IMR-90 (cell line): ENCODE measurements around the gene CIDEA. TPM values are rescaled to one million over a fixed set of nuclear protein-coding genes. Genes with fewer than 3 reads are reported as not detected.

ENCODE experiments used
- ATAC-seq: fragments of 200-7000 bp; cut with Tn5 transposase; 2 replicates; pipeline ENCODE4 v1.9.1; 2020; ENCODE audit warnings: low read depth, mild to moderate bottlenecking, moderate library complexity
- BruUV-seq: library from RNA; stranded (reverse); fragments of 400-500 nt; replicated peaks from 2 replicates; lab custom pipeline; 2021; lab: Mats Ljungman, UMichigan
- CTCF ChIA-PET: fragments of 300-600 bp; formaldehyde crosslinking; extraction: SDS; loops from one replicate; lab custom pipeline; 2021; ENCODE audit warnings: antibody characterized with exemption; lab: Yijun Ruan, JAX
- POLR2A ChIA-PET: fragments of 300-600 bp; sonication (Branson Sonifier 250); formaldehyde crosslinking; loops from one replicate; lab custom pipeline; 2022; ENCODE audit warnings: antibody characterized with exemption; ENCODE audit not compliant: unreplicated experiment; lab: Charles Lee
- DNase-seq: peaks from one replicate; pipeline ENCODE4 v3.0.0; 2013
- H2AFZ ChIP-seq: replicated peaks from 2 replicates; pipeline ENCODE3; 2013; ENCODE audit warnings: low read length, mild to moderate bottlenecking; ENCODE audit not compliant: poor library complexity
- H2AK5ac ChIP-seq: 2 replicates; pipeline ENCODE4 v1.6.1; 2013; ENCODE audit warnings: low read depth, low read length, inconsistent platforms
- H2AK9ac ChIP-seq: replicated peaks from 2 replicates; pipeline ENCODE3; 2013; ENCODE audit warnings: mild to moderate bottlenecking, low read depth, low read length, moderate library complexity; ENCODE audit not compliant: poor library complexity
- H2BK120ac ChIP-seq: 2 replicates; pipeline ENCODE4 v1.6.1; 2013; ENCODE audit warnings: low read depth, low read length, inconsistent platforms
- H2BK15ac ChIP-seq: 3 replicates; pipeline ENCODE4 v1.6.1; 2013; ENCODE audit warnings: low read depth, low read length, inconsistent platforms
- H2BK20ac ChIP-seq: 2 replicates; pipeline ENCODE4 v1.6.1; 2013; ENCODE audit warnings: low read depth, mild to moderate bottlenecking, inconsistent platforms, low read length, moderate library complexity
- H2BK5ac ChIP-seq: 2 replicates; pipeline ENCODE4 v1.6.1; 2013; ENCODE audit warnings: mild to moderate bottlenecking, low read depth, low read length, inconsistent platforms; ENCODE audit not compliant: poor library complexity, severe bottlenecking
- H3K14ac ChIP-seq: replicated peaks from 2 replicates; pipeline ENCODE4 v1.6.1; 2013; ENCODE audit warnings: low read depth, low read length, inconsistent platforms
- H3K18ac ChIP-seq: 2 replicates; pipeline ENCODE4 v1.6.1; 2013; ENCODE audit warnings: low read depth, low read length, control low read depth
- H3K23ac ChIP-seq: 2 replicates; pipeline ENCODE4 v1.6.1; 2013; ENCODE audit warnings: low read depth, low read length, inconsistent platforms
- H3K27ac ChIP-seq: 2 replicates; pipeline ENCODE4 v1.5.1; 2013; ENCODE audit warnings: mild to moderate bottlenecking, control low read depth, low read length; ENCODE audit not compliant: insufficient read depth
- H3K27me3 ChIP-seq: 2 replicates; pipeline ENCODE4 v1.6.1; 2013; ENCODE audit warnings: low read length; ENCODE audit not compliant: control insufficient read depth, insufficient read depth
- H3K36me3 ChIP-seq: 2 replicates; pipeline ENCODE4 v1.6.1; 2013; ENCODE audit warnings: low read length, mixed read lengths; ENCODE audit not compliant: control insufficient read depth, insufficient read depth
- H3K4ac ChIP-seq: 2 replicates; pipeline ENCODE4 v1.6.1; 2013; ENCODE audit warnings: low read depth, low read length, inconsistent platforms
- H3K4me1 ChIP-seq: 2 replicates; pipeline ENCODE4 v1.6.1; 2013; ENCODE audit warnings: low read length, mixed read lengths; ENCODE audit not compliant: control insufficient read depth, insufficient read depth
- H3K4me2 ChIP-seq: 2 replicates; pipeline ENCODE4 v1.6.1; 2013; ENCODE audit warnings: low read depth, mild to moderate bottlenecking, control low read depth, low read length, moderate library complexity
- H3K4me3 ChIP-seq: 2 replicates; pipeline ENCODE4 v1.5.1; 2013; ENCODE audit warnings: low read depth, mild to moderate bottlenecking, control low read depth, low read length, moderate library complexity; ENCODE audit not compliant: insufficient read depth
- H3K56ac ChIP-seq: 2 replicates; pipeline ENCODE4 v1.6.1; 2013; ENCODE audit warnings: low read length, inconsistent platforms; ENCODE audit not compliant: insufficient read depth; ENCODE audit errors: extremely low read depth
- H3K79me1 ChIP-seq, 2 experiments: 2 replicates each; pipeline ENCODE4 v1.6.1; 2013; ENCODE audit warnings: low read length in 2 of 2, inconsistent platforms in 1 of 2, low read depth in 1 of 2
- H3K9ac ChIP-seq: 2 replicates; pipeline ENCODE4 v1.6.1; 2013; ENCODE audit warnings: low read depth, low read length, control low read depth
- H3K9me1 ChIP-seq: 2 replicates; pipeline ENCODE4 v1.6.1; 2013; ENCODE audit warnings: low read length, inconsistent platforms; ENCODE audit not compliant: insufficient read depth
- H3K9me3 ChIP-seq: 2 replicates; pipeline ENCODE4 v1.6.1; 2013; ENCODE audit warnings: low read length; ENCODE audit not compliant: control insufficient read depth, insufficient read depth
- H4K20me1 ChIP-seq: 2 replicates; pipeline ENCODE4 v1.6.1; 2013; ENCODE audit warnings: low read length, inconsistent platforms; ENCODE audit not compliant: insufficient read depth
- H4K5ac ChIP-seq: 2 replicates; pipeline ENCODE4 v1.6.1; 2013; ENCODE audit warnings: mild to moderate bottlenecking, low read depth, low read length, control low read depth
- H4K8ac ChIP-seq, 2 experiments: 2 replicates each; pipeline ENCODE4 v1.6.1; 2013; ENCODE audit warnings: low read depth in 2 of 2, low read length in 2 of 2, control low read depth in 1 of 2, inconsistent platforms in 1 of 2
- H4K91ac ChIP-seq: 2 replicates; pipeline ENCODE4 v1.6.1; 2013; ENCODE audit warnings: low read depth, low read length, inconsistent platforms; ENCODE audit not compliant: insufficient read depth
- CEBPB ChIP-seq: IDR thresholded peaks from 2 replicates; pipeline ENCODE4 v1.6.1; 2012; ENCODE audit warnings: low read depth, low read length, improper control_type of control experiment
- CHD1 ChIP-seq: IDR thresholded peaks from 2 replicates; pipeline ENCODE4 v1.6.1; 2012; ENCODE audit warnings: low read depth, low read length, improper control_type of control experiment
- CTCF ChIP-seq: conservative IDR thresholded peaks from 2 replicates; pipeline ENCODE4 v1.5.1; 2012; ENCODE audit warnings: mild to moderate bottlenecking, low read depth, low read length, improper control_type of control experiment
- ELK1 ChIP-seq: fragments of 150-350 bp; IDR thresholded peaks from 2 replicates; pipeline ENCODE4 v1.6.1; 2016; ENCODE audit warnings: low read depth, mild to moderate bottlenecking, low read length, moderate library complexity, borderline replicate concordance
- FOS ChIP-seq: fragments of 150-350 bp; IDR thresholded peaks from 2 replicates; pipeline ENCODE4 v1.6.1; 2016; ENCODE audit warnings: low read depth, low read length
- MAFK ChIP-seq: IDR thresholded peaks from 2 replicates; pipeline ENCODE4 v1.6.1; 2012; ENCODE audit warnings: low read depth, low read length, improper control_type of control experiment
- MAZ ChIP-seq: IDR thresholded peaks from 2 replicates; pipeline ENCODE4 v1.6.1; 2012; ENCODE audit warnings: low read depth, mild to moderate bottlenecking, low read length, improper control_type of control experiment, moderate library complexity, borderline replicate concordance
- MXI1 ChIP-seq: IDR thresholded peaks from 2 replicates; pipeline ENCODE4 v1.6.1; 2012; ENCODE audit warnings: low read depth, mild to moderate bottlenecking, low read length, moderate library complexity, borderline replicate concordance
- NFE2L2 ChIP-seq: fragments of 150-350 bp; IDR thresholded peaks from 2 replicates; pipeline ENCODE4 v1.6.1; 2016; ENCODE audit warnings: low read depth, mild to moderate bottlenecking, low read length
- POLR2A ChIP-seq: IDR thresholded peaks from 2 replicates; pipeline ENCODE4 v1.6.1; 2012; ENCODE audit warnings: mild to moderate bottlenecking, low read depth, low read length
- RAD21 ChIP-seq: IDR thresholded peaks from 2 replicates; pipeline ENCODE4 v1.6.1; 2012; ENCODE audit warnings: low read length, improper control_type of control experiment
- RCOR1 ChIP-seq: IDR thresholded peaks from 2 replicates; pipeline ENCODE4 v1.6.1; 2012; ENCODE audit warnings: mild to moderate bottlenecking, low read length, improper control_type of control experiment; ENCODE audit not compliant: insufficient replicate concordance
- RFX5 ChIP-seq: IDR thresholded peaks from 2 replicates; pipeline ENCODE4 v1.8.0; 2012; ENCODE audit warnings: low read depth, mild to moderate bottlenecking, low read length, moderate library complexity
- USF2 ChIP-seq: fragments of 150-350 bp; IDR thresholded peaks from 2 replicates; pipeline ENCODE4 v1.6.1; 2017; ENCODE audit warnings: mild to moderate bottlenecking, antibody characterized with exemption, low read length, low read depth
- WGBS, 2 experiments: methylation state at CpG; one replicate each; pipeline versions ENCODE4 v1.1.5 to v1.1.7; 2013; ENCODE audit warnings: missing lambda C conversion rate in 2 of 2; ENCODE audit not compliant: insufficient read length in 1 of 2; ENCODE audit errors: extremely low coverage in 2 of 2; 5-methylcytosine and 5-hydroxymethylcytosine counted together
- dilution Hi-C: fragments of 300-500 bp; cut with HindIII; formaldehyde crosslinking; loops from one replicate; pipeline ENCODE4 v1.14.3; 2018; ENCODE audit warnings: low sequenced_read_pairs; ENCODE audit not compliant: unreplicated experiment
- in situ Hi-C: fragments of 300-500 bp; cut with MboI; formaldehyde crosslinking; loops from 3 replicates; pipeline ENCODE4 v1.14.3; 2019; ENCODE audit warnings: low sequenced_read_pairs, inconsistent platforms, mixed read lengths
- intact Hi-C: fragments of 100-400 bp; cut with micrococcal nuclease; formaldehyde crosslinking; loops from 2 replicates; pipeline ENCODE4 v1.10.0; 2022
- polyA plus RNA-seq, 3 experiments: library from polyadenylated mRNA; depleted of rRNA; stranded (reverse); fragments of >200 nt; gene quantifications; 2 replicates each; pipeline ENCODE4 v1.2.3, GENCODE V29; 2012; ENCODE audit warnings: low replicate concordance in 1 of 3
- total RNA-seq: library from RNA; depleted of rRNA; stranded (reverse); fragments of >200 nt; gene quantifications from 2 replicates; pipeline ENCODE4 v1.2.3, GENCODE V29; 2012

Gene CIDEA
- total and polyA plus RNA-seq, 2 of the 4 experiments (the other 2 are of a cell fraction): not detected

DNA sequence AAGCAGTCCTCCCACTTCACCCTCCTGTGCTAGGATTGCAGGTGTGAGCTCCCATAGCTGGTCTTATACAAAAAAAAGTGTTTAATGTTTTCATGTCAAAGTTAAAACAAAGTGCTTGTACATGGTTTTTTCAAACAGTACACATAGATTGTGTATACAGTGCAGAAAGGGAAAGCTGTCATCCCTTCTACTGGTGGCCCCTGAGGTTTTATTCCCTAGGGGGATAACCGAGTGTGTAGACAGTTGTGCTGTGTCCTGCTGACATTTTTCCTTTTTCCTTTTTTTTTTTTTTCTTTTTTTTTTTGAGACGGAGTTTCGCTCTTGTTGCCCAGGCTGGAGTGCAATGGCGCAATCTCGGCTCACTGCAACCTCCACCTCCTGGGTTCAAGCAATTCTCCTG is 64.7 kb downstream of the CIDEA start:
- no peak overlapping the region for H2BK15ac ChIP-seq
- H2BK120ac ChIP-seq: no peak overlapping the region
- no peak for DNase-seq
- H3K27me3 ChIP-seq: no peaks in the 10 kb centered on the region
- no peak overlapping the region for H3K56ac ChIP-seq
- H2AFZ ChIP-seq: no peak overlapping the region
- ChIA-PET POLR2A (no interaction called here), CTCF (interaction anchor here (1.1 to 2.3 kb wide), 4 partner anchors 10 to 81 kb away, joined by 3 to 5 read pairs (median 4); no protein-coding TSS in a partner anchor)
- H3K9ac ChIP-seq: no peak overlapping the region
- no peak overlapping the region for H3K27ac ChIP-seq
- intact Hi-C loops: no loop called here
- no TSS peak for BruUV-seq
- H3K4me2 ChIP-seq: no peak overlapping the region
- H3K4me3 ChIP-seq: no peak overlapping the region
- no peak overlapping the region for H3K18ac ChIP-seq
- H3K4me1 ChIP-seq: peaks cover 16% of the 10 kb centered on the region
- TF ChIP-seq NFE2L2 (no peak), ELK1 (no peak), RCOR1 (no peak), RFX5 (no peak), CEBPB (no peak), USF2 (no peak), CHD1 (no peak), CTCF (no peak), POLR2A (no peak), MAZ (no peak), MXI1 (no peak), RAD21 (no peak), FOS (no peak), MAFK (no peak)
- no peak overlapping the region for H2BK20ac ChIP-seq
- no peak overlapping the region for H2BK5ac ChIP-seq
- no CpG with 5 or more reads among the region's 5 CpGs for WGBS, 2 experiments
- no peak overlapping the region for H3K23ac ChIP-seq
- peaks cover 7% of the 10 kb centered on the region; the same call in 1 of the 2 replicates for H3K9me1 ChIP-seq
- H3K4ac ChIP-seq: no peak overlapping the region
- H4K20me1 ChIP-seq: peaks cover 91% of the 10 kb centered on the region
- dilution Hi-C loops: no loop called here
- no peak overlapping the region for H2AK9ac ChIP-seq
- in situ Hi-C loops: no loop called here
- no peak overlapping the region for H4K91ac ChIP-seq
- H3K36me3 ChIP-seq: peaks cover 57% of the 10 kb centered on the region
- no peak overlapping the region for H4K8ac ChIP-seq
- H4K5ac ChIP-seq: no peak overlapping the region
- no peak overlapping the region for H2AK5ac ChIP-seq
- H3K79me1 ChIP-seq: peaks cover 35 to 62% of the 10 kb centered on the region in 2 experiments
- no peak overlapping the region for H3K14ac ChIP-seq
- no peaks in the 10 kb centered on the region for H3K9me3 ChIP-seq
- ATAC-seq: no peak
